K562 (cell line): ENCODE data around the gene N4BP2. TPM values are rescaled to one million over a fixed set of nuclear protein-coding genes. Genes with fewer than 3 reads are reported as not detected.

ENCODE experiments used
- ASH1L ChIP-seq: fragments of 450-650 bp; IDR thresholded peaks from 2 replicates; pipeline ENCODE4 v1.6.1; 2018; ENCODE audit warnings: borderline replicate concordance, mild to moderate bottlenecking, low read depth; ENCODE audit not compliant: partially characterized antibody
- BACH1 ChIP-seq: fragments of 200-800 bp; sonication (Bioruptor generic); IDR thresholded peaks from 2 replicates; pipeline ENCODE4 v1.6.1; 2016; ENCODE audit warnings: missing genetic modification characterization, missing compliant biosample characterization
- BCLAF1 ChIP-seq, 2 experiments: fragments of 450-650 bp in 1 of 2; IDR thresholded peaks; 2 replicates each; pipeline ENCODE4 v1.6.1; 2011 to 2017; ENCODE audit warnings: low read depth in 2 of 2, antibody characterized with exemption in 1 of 2, borderline replicate concordance in 1 of 2, low read length in 1 of 2, mild to moderate bottlenecking in 1 of 2, mixed read lengths in 1 of 2; ENCODE audit not compliant: control insufficient read depth in 1 of 2
- CC2D1A ChIP-seq: fragments of 450-650 bp; IDR thresholded peaks from 2 replicates; pipeline ENCODE4 v1.6.1; 2017; ENCODE audit warnings: mild to moderate bottlenecking
- FOSL1 ChIP-seq: fragments of 200-800 bp; sonication (Bioruptor generic); conservative IDR thresholded peaks from 2 replicates; pipeline ENCODE4 v1.6.1; 2016; ENCODE audit warnings: missing genetic modification characterization, missing compliant biosample characterization
- HMGN3 ChIP-seq: IDR thresholded peaks from 2 replicates; pipeline ENCODE4 v1.6.1; 2011; ENCODE audit warnings: borderline replicate concordance, low read depth, mild to moderate bottlenecking, mixed read lengths, low read length; ENCODE audit not compliant: insufficient read length; ENCODE audit errors: extremely low read depth
- HSF4 ChIP-seq: fragments of 250-450 bp; sonication (Bioruptor Pico); IDR thresholded peaks from 2 replicates; pipeline ENCODE4 v2.1.2; 2022; ENCODE audit warnings: mild to moderate bottlenecking, moderate library complexity, borderline replicate concordance
- PHB ChIP-seq: fragments of 250-450 bp; sonication (Bioruptor Pico); IDR thresholded peaks from 2 replicates; pipeline ENCODE4 v1.5.0; 2021
- PHB2 ChIP-seq: fragments of 450-650 bp; IDR thresholded peaks from 2 replicates; pipeline ENCODE4 v1.6.1; 2017; ENCODE audit warnings: low read depth
- PHF20 ChIP-seq: fragments of 450-650 bp; IDR thresholded peaks from 2 replicates; pipeline ENCODE4 v1.6.1; 2018; ENCODE audit not compliant: partially characterized antibody
- PHTF2 ChIP-seq: fragments of 250-450 bp; sonication (Bioruptor Pico); IDR thresholded peaks from 2 replicates; pipeline ENCODE4 v1.5.0; 2021; ENCODE audit warnings: mild to moderate bottlenecking
- RREB1 ChIP-seq: fragments of 250-450 bp; sonication (Bioruptor Pico); IDR thresholded peaks from 2 replicates; pipeline ENCODE4 v1.4.0; 2020
- SAP30 ChIP-seq: fragments of 200-600 bp; sonication (generic); IDR thresholded peaks from 2 replicates; pipeline ENCODE4 v1.6.1; 2012; ENCODE audit warnings: borderline replicate concordance, low read depth, mild to moderate bottlenecking, moderate library complexity, low read length, control low read depth, inconsistent platforms; ENCODE audit not compliant: insufficient read depth, poor library complexity, severe bottlenecking
- SMAD4 ChIP-seq: fragments of 250-450 bp; sonication (Bioruptor Pico); conservative IDR thresholded peaks from 2 replicates; pipeline ENCODE4 v1.8.0; 2021; ENCODE audit warnings: inconsistent platforms, mild to moderate bottlenecking, moderate library complexity
- TFE3 ChIP-seq: fragments of 450-650 bp; formaldehyde crosslinking; IDR thresholded peaks from 2 replicates; pipeline ENCODE4 v1.4.0; 2020; ENCODE audit warnings: mild to moderate bottlenecking, mixed read lengths
- ZFPM2 ChIP-seq: fragments of 250-450 bp; sonication (Bioruptor Pico); IDR thresholded peaks from 2 replicates; pipeline ENCODE4 v1.5.1; 2022; ENCODE audit warnings: mild to moderate bottlenecking
- ZNF57 ChIP-seq: fragments of 450-650 bp; formaldehyde crosslinking; IDR thresholded peaks from 2 replicates; pipeline ENCODE4 v1.4.0; 2020; ENCODE audit warnings: mild to moderate bottlenecking, moderate library complexity
- polyA plus RNA-seq, 8 experiments: library from polyadenylated mRNA; depleted of rRNA in 4 of 8; stranded (reverse) in 5 of 8; unstranded in 3 of 8; fragments of >200 nt; fragmentation: Nextera tagmentation in 2 of 8; fragmentation: Illumina TruSeq in 1 of 8; extraction: Ambion mirVana in 2 of 8; extraction: Trizol in 1 of 8; gene quantifications; 2 replicates each; pipeline versions ENCODE4 v1.2.1 to v1.2.3, GENCODE V29; 2011 to 2014; ENCODE audit warnings: inconsistent platforms in 1 of 8, missing spikeins in 1 of 8
- total RNA-seq, 7 experiments: library from RNA; depleted of rRNA in 6 of 7; stranded (reverse); fragments of >200 nt in 6 of 7; fragmentation: Illumina TruSeq in 2 of 7; extraction: Trizol in 2 of 7; gene quantifications; 2 replicates each; pipeline versions ENCODE4 v1.2.1 to v1.2.3, GENCODE V29; 2011 to 2021; ENCODE audit warnings: low replicate concordance in 1 of 7

Gene N4BP2
- total and polyA plus RNA-seq, 9 of the 15 experiments (the other 6 are each of a cell fraction or from before 2014, with no cell fraction given), result 2.7 to 12.6 (median 7.6) TPM

- no peak for TF ChIP-seq HMGN3
- no peak for TF ChIP-seq ASH1L
- TF ChIP-seq TFE3 (CRISPR knock-in tag), result no peak
- TF ChIP-seq ZFPM2, result no peak
- TF ChIP-seq PHB, result no peak
- TF ChIP-seq PHF20, result no peak
- no peak for TF ChIP-seq BCLAF1 (IDR thresholded peaks at IDR 0.05; ENCODE audit: borderline replicate concordance in 1 of 2, control insufficient read depth in 1 of 2, low read depth in 2 of 2, low read length in 1 of 2)
- TF ChIP-seq BACH1 (tag), result peak; percentile 45; the same call in 1 of the 2 replicates
- TF ChIP-seq RREB1, result 0 out of 2 replicates have a peak, but pooled peaks have one; percentile 19
- TF ChIP-seq SAP30, result no peak
- TF ChIP-seq CC2D1A, result no peak
- no peak for TF ChIP-seq HSF4
- TF ChIP-seq FOSL1 (tag), result no peak
- no peak for TF ChIP-seq ZNF57
- no peak for TF ChIP-seq PHB2
- no peak for TF ChIP-seq PHTF2 (CRISPR knock-in tag)
- TF ChIP-seq SMAD4 (CRISPR knock-in tag), result no peak
- TF ChIP-seq, all 486 proteins: peak for 34
These were observed 148.0 kb downstream of the N4BP2 start (continued) for GRCh38 chr4:40204507-40205258.
